Subcutaneous adipose tissue (tissue), 4 donors: ENCODE results near the gene OSBPL6. TPM values are rescaled to one million over a fixed set of nuclear protein-coding genes. Genes with fewer than 3 reads are reported as not detected.

ENCODE experiments used
- total RNA-seq, 4 donors: library from RNA; depleted of rRNA; stranded (reverse); fragments of >200 nt; gene quantifications; one replicate each; pipeline ENCODE4 v1.1.0, GENCODE V29; 2016
- TF ChIP-seq, protein P1 (sequence below): fragments of 450-650 bp; IDR thresholded peaks from one replicate; pipeline ENCODE4 v1.5.1; 2016; ENCODE audit warnings: low read depth, mild to moderate bottlenecking, control low read depth, antibody characterized with exemption, moderate library complexity

Gene OSBPL6
- total RNA-seq, 4 donors from 2014 or later: 0.68 to 2.1 (median 1.7) TPM

DNA sequence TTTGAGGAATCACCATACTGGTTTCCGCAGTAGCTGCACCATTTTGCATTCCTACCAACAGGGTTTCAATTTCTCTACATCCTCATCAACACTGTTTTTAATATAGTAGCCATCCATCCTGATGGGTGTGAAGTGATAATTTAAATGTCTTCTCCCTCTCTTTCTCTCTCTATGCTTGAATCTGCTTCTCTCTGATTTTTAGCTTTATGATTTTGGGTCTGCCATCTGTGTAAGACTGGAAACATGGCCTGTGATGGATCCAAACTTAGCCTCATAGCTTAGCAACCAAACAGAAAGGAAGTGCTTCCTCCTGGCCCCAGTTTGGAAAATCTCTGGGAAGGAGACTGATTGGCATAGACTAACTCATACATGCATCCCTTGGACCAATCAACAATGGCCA is 33.7 kb upstream of the OSBPL6 start:
- TF ChIP-seq, protein P1, sequence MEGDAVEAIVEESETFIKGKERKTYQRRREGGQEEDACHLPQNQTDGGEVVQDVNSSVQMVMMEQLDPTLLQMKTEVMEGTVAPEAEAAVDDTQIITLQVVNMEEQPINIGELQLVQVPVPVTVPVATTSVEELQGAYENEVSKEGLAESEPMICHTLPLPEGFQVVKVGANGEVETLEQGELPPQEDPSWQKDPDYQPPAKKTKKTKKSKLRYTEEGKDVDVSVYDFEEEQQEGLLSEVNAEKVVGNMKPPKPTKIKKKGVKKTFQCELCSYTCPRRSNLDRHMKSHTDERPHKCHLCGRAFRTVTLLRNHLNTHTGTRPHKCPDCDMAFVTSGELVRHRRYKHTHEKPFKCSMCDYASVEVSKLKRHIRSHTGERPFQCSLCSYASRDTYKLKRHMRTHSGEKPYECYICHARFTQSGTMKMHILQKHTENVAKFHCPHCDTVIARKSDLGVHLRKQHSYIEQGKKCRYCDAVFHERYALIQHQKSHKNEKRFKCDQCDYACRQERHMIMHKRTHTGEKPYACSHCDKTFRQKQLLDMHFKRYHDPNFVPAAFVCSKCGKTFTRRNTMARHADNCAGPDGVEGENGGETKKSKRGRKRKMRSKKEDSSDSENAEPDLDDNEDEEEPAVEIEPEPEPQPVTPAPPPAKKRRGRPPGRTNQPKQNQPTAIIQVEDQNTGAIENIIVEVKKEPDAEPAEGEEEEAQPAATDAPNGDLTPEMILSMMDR: no peak

DNA sequence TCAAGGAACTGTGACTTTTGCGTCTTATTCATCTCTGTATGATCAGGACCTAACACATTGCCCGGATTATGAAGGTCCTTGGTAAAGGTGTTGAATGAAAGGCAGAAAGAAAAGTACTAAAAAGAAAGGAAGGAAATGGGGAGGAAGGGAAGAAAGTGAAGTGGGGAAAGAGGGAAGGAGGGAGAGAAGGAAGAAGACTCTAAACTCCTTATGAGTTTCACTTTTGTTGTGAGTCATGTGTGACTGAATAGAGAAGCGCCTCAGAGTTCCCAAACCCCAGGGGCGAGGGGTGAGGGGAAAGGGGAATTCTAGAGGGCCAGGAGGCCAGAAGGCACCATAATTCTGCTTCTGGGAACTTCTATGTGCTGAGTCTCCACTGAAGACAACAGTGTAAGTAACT is 30.9 kb upstream of the OSBPL6 start:
- TF ChIP-seq, protein P1: no peak

DNA sequence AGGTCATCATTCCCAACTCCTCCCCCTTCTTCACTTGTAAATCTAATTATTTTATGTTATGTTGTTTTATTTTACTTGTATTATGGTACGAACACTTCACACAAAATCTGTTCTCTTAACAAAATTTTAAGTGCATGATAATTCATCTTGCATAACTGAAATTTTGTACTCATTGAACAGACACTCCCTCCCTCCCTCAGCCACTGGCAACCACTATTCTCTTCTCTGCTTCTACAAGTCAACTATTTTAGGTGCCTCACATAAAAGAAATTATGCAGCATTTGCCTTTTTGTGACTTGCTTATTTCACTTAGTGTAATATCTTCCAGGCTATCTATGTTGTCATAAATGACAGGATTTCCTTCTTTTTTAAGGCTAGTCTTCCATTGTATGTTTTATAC is 30.4 kb upstream of the OSBPL6 start:
- TF ChIP-seq, protein P1: no peak

DNA sequence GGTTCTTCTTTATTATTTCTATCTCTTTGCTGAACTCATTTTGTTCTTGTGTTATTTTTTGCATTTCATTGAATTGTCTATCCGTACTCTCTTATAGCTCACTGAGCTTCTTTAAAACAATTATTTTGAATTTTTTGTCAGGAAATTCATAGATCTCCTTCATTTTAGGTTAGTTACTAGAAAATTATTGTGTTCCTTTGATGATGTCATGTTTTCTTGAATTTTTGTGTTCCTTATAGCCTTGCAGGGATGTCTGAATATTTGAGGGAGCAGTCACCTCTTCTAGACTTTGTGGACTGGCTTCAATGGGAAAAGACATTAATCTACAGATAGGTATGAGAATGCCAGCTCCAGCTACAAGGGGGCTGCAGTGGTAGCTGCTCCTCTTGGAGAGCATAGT is 20.7 kb upstream of the OSBPL6 start:
- TF ChIP-seq, protein P1: no peak

DNA sequence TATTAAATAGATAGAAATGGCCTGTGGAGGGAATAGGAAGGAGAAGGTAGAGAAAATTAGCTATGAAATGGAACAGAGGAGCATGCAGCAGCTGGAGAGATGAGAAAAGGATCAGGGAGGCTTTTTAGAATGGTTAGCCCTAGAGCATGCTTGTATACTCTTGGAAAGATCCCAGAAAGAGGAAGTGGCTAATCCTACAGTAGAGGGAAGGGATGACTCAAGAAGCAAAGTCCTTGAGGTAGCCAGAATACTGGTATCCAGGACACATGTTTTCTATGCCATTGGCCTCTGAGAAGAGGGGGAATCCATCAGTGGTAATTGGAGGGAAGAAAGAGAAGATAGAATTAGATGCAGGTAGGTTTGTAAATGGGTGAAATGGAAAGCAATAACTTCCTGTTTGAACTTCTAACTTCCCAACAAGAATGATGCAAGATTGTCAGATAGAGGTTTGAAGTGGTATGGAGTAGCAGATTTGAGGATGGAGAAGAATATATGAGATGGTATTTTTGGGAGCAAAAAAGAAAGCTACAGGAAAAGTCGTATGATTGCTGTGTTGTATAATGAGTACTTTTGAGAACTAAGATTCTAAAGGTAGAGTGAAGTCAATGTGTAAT is 17.1 kb upstream of the OSBPL6 start:
- TF ChIP-seq, protein P1: no peak

DNA sequence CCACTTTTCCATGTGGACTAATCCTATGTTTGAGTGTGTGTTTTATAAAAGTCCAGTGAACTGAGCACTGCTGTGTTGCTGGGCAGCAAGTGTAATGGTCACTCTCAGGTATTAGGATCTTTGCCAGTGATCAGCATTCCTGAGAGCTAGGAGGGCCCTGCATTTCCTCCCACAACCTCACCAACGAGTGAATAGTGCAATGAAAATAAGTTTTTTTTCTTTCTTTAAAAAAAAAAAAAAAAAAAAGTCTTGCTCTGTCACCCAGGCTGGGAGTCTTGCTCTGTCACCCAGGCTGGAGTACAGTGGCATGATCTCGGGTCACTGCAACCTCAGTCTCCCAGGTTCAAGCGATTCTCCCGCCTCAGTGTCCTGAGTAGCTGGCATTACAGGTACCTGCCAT is 6.5 kb upstream of the OSBPL6 start:
- TF ChIP-seq, protein P1: no peak

DNA sequence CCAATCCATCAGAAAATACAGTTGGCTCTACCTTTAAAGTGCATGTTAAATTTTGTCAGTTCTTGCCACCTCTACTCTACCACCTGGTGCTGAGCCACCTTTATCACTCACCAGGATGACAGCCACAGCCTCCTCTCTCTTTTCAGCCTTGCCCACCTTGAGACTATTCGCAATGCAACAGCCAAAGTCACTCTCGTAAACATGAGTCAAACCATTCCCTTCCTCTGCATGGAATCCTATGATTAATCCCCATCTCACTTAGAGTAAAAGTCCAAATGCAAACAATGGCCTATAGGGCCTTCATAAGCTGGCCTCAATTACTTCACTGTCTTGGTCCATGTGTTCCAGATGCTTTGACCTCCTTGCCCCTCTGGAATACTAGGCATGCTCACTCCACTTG is 5.8 kb upstream of the OSBPL6 start:
- TF ChIP-seq, protein P1: no peak
